Heart left ventricle (tissue), 16 donors: ENCODE data around the gene SYAP1. TPM values are rescaled to one million over a fixed set of nuclear protein-coding genes. Genes with fewer than 3 reads are reported as not detected.
"Not testable (repeated sequence)": the region's sequence is repeated elsewhere in the genome, so short reads cannot be mapped to it uniquely, and the experiment has no call there.

ENCODE experiments used
- ATAC-seq, 4 donors: fragments of 200-7000 bp; cut with Tn5 transposase; one replicate each; pipeline ENCODE4 v1.9.1; 2020 to 2022; ENCODE audit warnings: moderate library complexity in 4 of 4, mild to moderate bottlenecking in 3 of 4, moderate number of reproducible peaks in 1 of 4
- DNase-seq, 5 donors: peaks; one replicate each; pipeline ENCODE4 v3.0.0-alpha.2; 2020
- H3K27ac ChIP-seq, 12 donors: fragments of 200-600 bp; sonication (generic) in 4 of 12; one replicate each; pipeline versions ENCODE4 v1.5.0 to v1.8.0; 2016 to 2022; ENCODE audit warnings: mild to moderate bottlenecking in 2 of 12
- H3K27me3 ChIP-seq, 9 donors: fragments of 200-600 bp; sonication (generic) in 2 of 9; one replicate each; pipeline versions ENCODE4 v1.5.1 to v1.8.0; 2016 to 2022; ENCODE audit warnings: mild to moderate bottlenecking in 3 of 9
- H3K36me3 ChIP-seq, 9 donors: fragments of 200-600 bp; sonication (generic) in 2 of 9; one replicate each; pipeline versions ENCODE4 v1.5.0 to v1.8.0; 2018 to 2022; ENCODE audit warnings: mild to moderate bottlenecking in 2 of 9
- H3K4me1 ChIP-seq, 12 donors: fragments of 200-600 bp; sonication (generic) in 4 of 12; one replicate each; pipeline versions ENCODE4 v1.5.0 to v1.8.0; 2016 to 2022; ENCODE audit warnings: mild to moderate bottlenecking in 3 of 12
- H3K4me3 ChIP-seq, 12 donors: fragments of 200-600 bp; sonication (generic) in 4 of 12; one replicate each; pipeline versions ENCODE4 v1.5.0 to v1.8.0; 2017 to 2022; ENCODE audit warnings: mild to moderate bottlenecking in 9 of 12, moderate library complexity in 4 of 12
- H3K9me3 ChIP-seq, 12 donors: fragments of 200-600 bp; sonication (generic) in 4 of 12; one replicate each; pipeline versions ENCODE4 v1.5.0 to v1.8.0; 2016 to 2022; ENCODE audit warnings: mild to moderate bottlenecking in 1 of 12
- POLR2A ChIP-seq, 2 donors: fragments of 450-650 bp; IDR thresholded peaks; one replicate each; pipeline ENCODE4 v1.6.1; 2017; ENCODE audit warnings: antibody characterized with exemption in 2 of 2, mild to moderate bottlenecking in 2 of 2, moderate library complexity in 2 of 2
- WGBS, 4 donors: extraction: QIAGEN DNeasy Blood & Tissue Kit in 2 of 4; methylation state at CpG; one replicate each; pipeline versions ENCODE4 v1.1.5 to v1.1.7; 2013 to 2018; 5-methylcytosine and 5-hydroxymethylcytosine counted together
- intact Hi-C, 10 donors: fragments of 100-400 bp; cut with DNase I; formaldehyde crosslinking; loops; one replicate each; pipeline versions ENCODE4 v1.11.1 to v1.14.2; 2022
- polyA plus RNA-seq, 2 donors: library from polyadenylated mRNA; stranded (reverse); fragments of 200-250 nt; gene quantifications; one replicate each; pipeline ENCODE4 v1.2.3, GENCODE V29; 2013
- total RNA-seq, 9 donors: library from RNA; depleted of rRNA in 2 of 9; stranded (reverse); fragments of >200 nt in 2 of 9; fragmentation: NEBNext Ultra II Directional in 3 of 9; extraction: Animal tissue kit (Norgen Biotek cat#: 25700) in 3 of 9; gene quantifications; one replicate each; pipeline versions ENCODE4 v1.1.0 to v1.2.4, GENCODE V29; 2016 to 2023
- TF ChIP-seq, protein P1 (sequence below), 12 donors: fragments of 200-600 bp; sonication (generic) in 4 of 12; IDR thresholded peaks; one replicate each; pipeline versions ENCODE4 v1.5.0 to v1.8.0; 2018 to 2022; ENCODE audit warnings: antibody characterized with exemption in 12 of 12, mild to moderate bottlenecking in 5 of 12
- donor health status: ischemic (EF 13 %, LVEDD 7.1; RV severe dilation, severe dysfunction).
- donor health status: healthy with polysubstance abuse.
- donor health status: DM: no; HTN: yes; CAD: no.
- donor health status: DM: no; HTN: no; CAD: no.
- donor health status: ischemic (EF 25% LVEDD 6.9; RV normal size, moderate dysfunction).
- donor health status: ischemic (EF 25% LVEDD 5.7; RV mildly dilated, moderate dysfunction).
- donor health status: healthy.
- donor health status: DM: yes; HTN: yes; CAD: no.
- donor health status: ischemic (EF 35%, LVEDD 5.7; RV mildly dilated, moderate dysfunction).
- donor health status: nonischemic (EF 11% LVEDD 7.7; RV severe dilation, severe dysfunction).
- donor health status: DM: yes; HTN: yes; CAD: no.
- donor health status: PGD.
- donor health status: ischemic (EF 29% LVEDD 5.4; RV normal size, mild dysfunction).
- donor health status: nonischemic (EF 23%, LVEDD 6.1; RV moderate dilation, normal function).

Gene SYAP1
- total and polyA plus RNA-seq, 11 donors = 10.1 to 23.4 (median 17.1) TPM

DNA sequence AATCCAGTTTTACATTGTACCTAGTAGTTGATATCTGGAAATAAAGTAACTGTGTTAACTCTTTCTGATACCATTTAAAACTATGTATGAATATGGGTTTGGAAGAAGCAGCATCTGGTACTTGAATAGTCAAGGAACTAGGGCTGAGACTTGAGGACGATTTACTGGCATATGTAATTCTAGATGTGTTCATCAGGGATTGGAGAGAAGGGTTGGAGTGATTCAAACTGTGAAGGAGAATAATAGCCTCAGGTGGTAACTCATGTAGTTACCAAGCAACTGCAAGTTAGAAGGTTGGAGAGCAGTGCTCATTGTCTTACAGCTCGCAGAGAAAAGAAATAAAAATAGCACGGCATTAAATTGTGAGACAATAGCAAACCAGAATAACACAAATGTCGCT lies 37.3 kb downstream of the SYAP1 start:
- Histone ChIP-seq H3K36me3 (peaks cover 0 to 78% (median 54%) of the 10 kb centered on the region in 9 donors), H3K9me3 (no peaks in the 10 kb centered on the region), H3K27me3 (no peaks in the 10 kb centered on the region), H3K4me1 (no peaks in the 10 kb centered on the region), H3K4me3 (no peak overlapping the region), H3K27ac (no peak overlapping the region)
- intact Hi-C loops = no loop called here
- 90 to 94% (median 93%) methylated on average over 4 of the region's 4 CpGs for WGBS, 4 donors
- DNase-seq = no peak
- TF ChIP-seq, protein P1, sequence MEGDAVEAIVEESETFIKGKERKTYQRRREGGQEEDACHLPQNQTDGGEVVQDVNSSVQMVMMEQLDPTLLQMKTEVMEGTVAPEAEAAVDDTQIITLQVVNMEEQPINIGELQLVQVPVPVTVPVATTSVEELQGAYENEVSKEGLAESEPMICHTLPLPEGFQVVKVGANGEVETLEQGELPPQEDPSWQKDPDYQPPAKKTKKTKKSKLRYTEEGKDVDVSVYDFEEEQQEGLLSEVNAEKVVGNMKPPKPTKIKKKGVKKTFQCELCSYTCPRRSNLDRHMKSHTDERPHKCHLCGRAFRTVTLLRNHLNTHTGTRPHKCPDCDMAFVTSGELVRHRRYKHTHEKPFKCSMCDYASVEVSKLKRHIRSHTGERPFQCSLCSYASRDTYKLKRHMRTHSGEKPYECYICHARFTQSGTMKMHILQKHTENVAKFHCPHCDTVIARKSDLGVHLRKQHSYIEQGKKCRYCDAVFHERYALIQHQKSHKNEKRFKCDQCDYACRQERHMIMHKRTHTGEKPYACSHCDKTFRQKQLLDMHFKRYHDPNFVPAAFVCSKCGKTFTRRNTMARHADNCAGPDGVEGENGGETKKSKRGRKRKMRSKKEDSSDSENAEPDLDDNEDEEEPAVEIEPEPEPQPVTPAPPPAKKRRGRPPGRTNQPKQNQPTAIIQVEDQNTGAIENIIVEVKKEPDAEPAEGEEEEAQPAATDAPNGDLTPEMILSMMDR (IDR thresholded peaks at IDR 0.05) = no peak
- no peak for ATAC-seq

DNA sequence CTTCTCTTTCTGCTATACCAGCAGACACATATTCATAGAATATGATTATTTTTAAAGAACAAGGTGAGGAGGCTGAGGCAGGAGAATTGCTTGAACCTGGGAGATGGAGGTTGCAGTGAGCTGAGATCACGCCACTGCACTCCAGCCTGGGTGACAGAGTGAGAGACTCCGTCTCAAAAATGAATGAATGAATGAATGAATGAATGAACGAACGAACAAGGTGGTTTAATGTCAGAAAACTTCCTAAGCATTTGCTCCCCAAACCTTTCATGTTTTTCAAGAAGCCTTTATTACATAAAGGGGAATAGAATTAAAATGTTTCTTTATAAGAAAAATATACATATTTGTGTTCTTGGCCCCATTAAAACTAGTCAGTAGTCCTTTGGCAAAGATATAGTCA lies 42.1 kb downstream of the SYAP1 start:
- H3K27ac ChIP-seq, ATAC-seq, H3K4me3 ChIP-seq, H3K9me3 ChIP-seq, DNase-seq, H3K4me1 ChIP-seq, H3K27me3 ChIP-seq, intact Hi-C loops: not testable (repeated sequence)
- peaks cover 0 to 52% (median 37%) of the 10 kb centered on the region in 9 donors for H3K36me3 ChIP-seq
- WGBS, 4 donors = 87 to 96% (median 94%) methylated on average over 4 of the region's 4 CpGs

DNA sequence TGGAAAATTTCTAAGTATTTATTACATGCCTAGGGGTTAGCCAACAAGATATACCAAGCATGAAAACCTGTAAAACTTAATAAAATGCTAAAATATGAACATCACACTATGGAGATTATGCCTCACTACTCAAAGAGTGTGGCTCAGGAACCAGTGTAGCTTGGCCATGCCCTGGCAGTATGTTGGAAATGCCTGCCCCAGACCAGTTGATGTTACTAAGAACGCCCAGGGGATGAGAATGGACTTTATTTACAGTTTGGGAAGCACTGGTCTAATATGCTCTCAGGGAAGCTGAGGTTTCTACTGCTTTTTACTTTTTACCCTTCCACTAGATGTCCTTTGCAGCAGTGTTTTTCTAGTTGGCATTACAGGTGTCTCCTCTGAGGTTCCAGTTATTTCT lies 43.2 kb downstream of the SYAP1 start:
- TF ChIP-seq, protein P1 (IDR thresholded peaks at IDR 0.05) = no peak
- no peak for TF ChIP-seq POLR2A (IDR thresholded peaks at IDR 0.05)
- Histone ChIP-seq H3K36me3 (peaks cover 0 to 41% (median 28%) of the 10 kb centered on the region in 9 donors), H3K4me3 (no peak overlapping the region), H3K27ac (no peak overlapping the region), H3K4me1 (no peaks in the 10 kb centered on the region), H3K27me3 (peaks cover 0 to 3% (median 0%) of the 10 kb centered on the region in 9 donors), H3K9me3 (no peaks in the 10 kb centered on the region)
- DNase-seq = no peak
- no peak for ATAC-seq
- WGBS, 4 donors = 87 to 94% (median 91%) methylated on average over 1 of the region's 1 CpG
- intact Hi-C loops = no loop called here

DNA sequence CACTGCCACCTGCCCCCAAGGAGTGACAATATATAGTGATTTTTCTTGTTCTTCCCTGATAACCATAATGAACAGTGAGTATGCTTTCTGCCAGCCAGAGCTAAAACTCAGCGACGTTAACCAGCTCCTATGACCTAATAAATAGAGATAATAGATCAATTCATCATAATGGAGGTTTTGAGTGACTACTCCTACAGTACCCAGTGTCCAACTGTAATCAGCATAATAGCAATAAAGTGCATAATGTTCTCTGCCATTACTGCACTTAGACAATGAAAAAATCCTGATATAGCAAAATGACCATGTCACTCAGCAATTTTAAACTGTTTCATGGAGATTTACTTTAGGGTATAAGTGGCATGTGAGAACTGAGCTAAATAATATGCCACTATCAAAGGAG lies 46.2 kb downstream of the SYAP1 start:
- Histone ChIP-seq H3K9me3 (no peaks in the 10 kb centered on the region), H3K27me3 (peaks cover 0 to 3% (median 0%) of the 10 kb centered on the region in 9 donors), H3K36me3 (peaks cover 0 to 15% (median 6%) of the 10 kb centered on the region in 9 donors), H3K4me1 (no peaks in the 10 kb centered on the region), H3K27ac (no peak overlapping the region), H3K4me3 (no peak overlapping the region)
- intact Hi-C loops = no loop called here
- ATAC-seq (no peak), DNase-seq (no peak)
- TF ChIP-seq POLR2A (IDR thresholded peaks at IDR 0.05) = no peak
- TF ChIP-seq, protein P1 (IDR thresholded peaks at IDR 0.05) = no peak
- 65 to 84% (median 73%) methylated on average over 2 of the region's 2 CpGs for WGBS, 4 donors

DNA sequence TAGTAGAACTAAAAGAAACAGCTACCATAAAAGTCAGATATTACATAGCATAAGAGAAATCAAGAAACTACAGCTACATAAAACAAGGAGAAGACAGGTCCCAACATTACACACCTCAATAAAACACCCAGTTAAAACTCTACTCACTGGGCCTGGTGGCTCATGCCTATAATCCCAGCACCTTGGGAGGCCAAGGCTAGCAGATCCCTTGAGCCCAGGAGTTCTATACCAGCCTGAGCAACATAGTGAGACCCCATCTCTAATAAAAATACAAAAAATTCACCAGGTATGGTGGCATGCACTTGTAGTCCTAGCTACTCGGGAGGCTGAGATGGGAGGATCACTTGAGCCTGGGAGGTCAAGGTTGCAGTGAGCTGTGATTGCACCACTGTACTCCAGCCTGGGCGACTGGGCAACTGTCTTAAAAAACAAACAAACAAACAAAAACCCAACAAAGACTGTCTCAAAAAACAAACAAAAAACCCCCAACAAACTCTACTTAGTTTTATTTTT lies 51.6 kb downstream of the SYAP1 start:
- H3K27ac ChIP-seq = no peak overlapping the region
- peaks cover 0 to 2% (median 0%) of the 10 kb centered on the region in 9 donors for H3K27me3 ChIP-seq
- no peak for ATAC-seq
- H3K4me3 ChIP-seq = no peak overlapping the region
- no peak for TF ChIP-seq POLR2A (IDR thresholded peaks at IDR 0.05)
- DNase-seq = no peak
- intact Hi-C loops = no loop called here
- H3K4me1 ChIP-seq = no peaks in the 10 kb centered on the region
- 82 to 86% (median 85%) methylated on average over 2 of the region's 2 CpGs for WGBS, 4 donors
- H3K9me3 ChIP-seq = no peaks in the 10 kb centered on the region
- no peaks in the 10 kb centered on the region for H3K36me3 ChIP-seq
